GM19328 (cell line): ENCODE data around the gene PDE3B.
A peak's percentile ranks its signal among the peaks of the same experiment; 100 is the strongest.
"Not testable (repeated sequence)": the region's sequence is repeated elsewhere in the genome, so short reads cannot be mapped to it uniquely, and the experiment has no call there.

ENCODE experiments used
- ATAC-seq: cut with Tn5 transposase; IDR thresholded peaks from one replicate; pipeline ENCODE4 v1.9.1; 2021; ENCODE audit warnings: mild to moderate bottlenecking, moderate library complexity; ENCODE audit not compliant: unreplicated experiment

Gene PDE3B

GRCh38 chr11:14873632-14874031 lies 230.0 kb downstream of the PDE3B start:
- ATAC-seq: no peak

DNA sequence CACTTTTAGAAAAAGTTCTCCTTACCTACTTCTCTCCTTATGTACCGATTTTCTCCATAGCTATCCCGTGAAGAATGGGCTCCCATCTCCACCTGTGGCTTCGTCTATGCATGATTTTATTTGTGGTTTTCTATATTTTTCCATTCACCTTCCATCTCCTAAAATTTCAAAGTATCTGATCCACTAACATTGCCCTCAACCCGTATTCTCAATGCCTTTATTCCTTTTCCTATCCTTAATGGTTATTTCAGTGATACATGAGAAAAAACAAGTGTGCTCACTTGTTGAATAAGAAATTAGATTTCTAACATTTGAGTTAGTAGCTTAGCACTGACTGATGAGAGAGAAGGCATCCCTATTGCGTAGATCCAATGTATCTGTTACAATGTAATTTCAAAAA lies 231.6 kb downstream of the PDE3B start:
- no peak for ATAC-seq

GRCh38 chr11:14881576-14882193 lies 238.1 kb downstream of the PDE3B start:
- ATAC-seq: no peak

GRCh38 chr11:14882196-14882595 lies 238.6 kb downstream of the PDE3B start:
- no peak for ATAC-seq

GRCh38 chr11:14883683-14884082 lies 240.1 kb downstream of the PDE3B start:
- ATAC-seq: not testable (repeated sequence)

DNA sequence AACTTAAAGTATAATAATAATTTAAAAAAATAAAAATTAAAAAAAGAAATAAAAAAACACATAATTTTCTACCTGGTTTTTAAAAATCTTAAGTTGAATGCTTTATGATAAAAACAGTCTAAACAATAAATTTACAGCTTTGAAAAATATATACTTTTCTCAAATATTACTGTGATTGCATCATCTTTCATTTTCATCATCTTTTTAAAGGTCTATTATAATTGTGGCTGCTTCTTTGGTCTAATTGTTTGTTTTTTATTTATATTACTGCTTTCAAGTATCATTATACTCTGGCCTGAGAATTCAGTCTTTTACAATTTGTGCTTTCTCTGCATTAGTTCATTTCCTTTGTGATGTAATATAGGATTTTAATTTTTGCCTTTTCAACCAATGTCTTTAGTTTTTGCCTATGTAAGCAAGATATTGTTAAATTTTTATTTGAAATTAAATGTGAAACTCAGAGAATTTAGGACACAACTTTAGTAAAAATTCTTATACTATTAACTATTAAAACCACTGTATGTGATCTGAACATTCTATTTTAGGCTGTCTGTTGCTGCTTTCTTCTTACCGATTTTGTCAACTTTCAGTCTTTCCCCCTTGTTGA lies 241.2 kb downstream of the PDE3B start:
- ATAC-seq: no peak

GRCh38 chr11:14886513-14886912 lies 242.9 kb downstream of the PDE3B start:
- no peak for ATAC-seq

DNA sequence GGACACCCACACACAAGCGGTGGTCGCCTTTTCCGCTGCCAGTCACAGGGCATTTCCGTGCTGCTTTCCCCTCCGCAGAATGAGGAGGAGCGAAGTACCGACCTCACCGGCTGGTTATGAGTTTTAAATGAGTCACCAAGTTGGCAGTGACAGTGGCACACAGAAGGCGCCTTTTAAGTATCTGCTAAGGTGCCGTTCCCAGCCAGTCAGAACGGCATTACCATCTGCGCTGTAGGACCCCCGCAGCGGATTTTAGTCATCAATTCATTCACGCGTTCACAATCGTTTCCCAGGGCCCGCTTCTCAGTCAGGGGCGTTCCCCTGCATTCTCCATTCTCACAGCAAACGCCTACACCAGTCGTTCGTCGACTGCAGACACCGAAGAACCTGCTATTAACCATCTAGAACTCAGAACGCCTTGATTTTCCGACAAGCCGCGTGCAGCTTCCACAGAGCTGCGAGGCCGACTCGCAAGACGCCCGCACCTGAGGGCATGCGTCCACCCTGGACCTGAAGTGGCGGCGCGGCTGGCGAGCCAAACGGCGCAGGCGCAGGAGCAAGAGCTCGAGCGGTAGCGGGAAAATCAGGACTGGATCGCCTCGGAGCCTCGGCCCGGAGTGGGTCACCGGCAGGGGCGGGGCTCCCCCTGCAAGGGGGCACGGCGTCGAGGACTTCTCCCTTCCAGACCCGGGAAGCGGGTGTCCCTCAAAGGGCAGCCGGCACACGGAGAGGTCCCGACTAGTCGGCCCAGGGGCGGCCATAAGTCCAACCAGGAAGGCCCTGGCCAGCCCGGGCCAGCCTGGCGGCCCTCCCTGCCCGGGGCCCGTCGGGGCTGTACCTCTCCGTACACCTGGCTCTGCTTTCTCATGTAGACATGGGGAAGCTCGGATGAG lies 247.8 kb downstream of the PDE3B start:
- peak; percentile 43 for ATAC-seq

- ATAC-seq: peak; percentile 97
Measured at GRCh38 chr11:14892036-14892556, 248.5 kb downstream of the PDE3B start, which contains the start of gene CYP2R1. TSS of gene CYP2R1 (minus strand) at chr11:14892231. CDS start at chr11:14892205, 26 bp downstream.

DNA sequence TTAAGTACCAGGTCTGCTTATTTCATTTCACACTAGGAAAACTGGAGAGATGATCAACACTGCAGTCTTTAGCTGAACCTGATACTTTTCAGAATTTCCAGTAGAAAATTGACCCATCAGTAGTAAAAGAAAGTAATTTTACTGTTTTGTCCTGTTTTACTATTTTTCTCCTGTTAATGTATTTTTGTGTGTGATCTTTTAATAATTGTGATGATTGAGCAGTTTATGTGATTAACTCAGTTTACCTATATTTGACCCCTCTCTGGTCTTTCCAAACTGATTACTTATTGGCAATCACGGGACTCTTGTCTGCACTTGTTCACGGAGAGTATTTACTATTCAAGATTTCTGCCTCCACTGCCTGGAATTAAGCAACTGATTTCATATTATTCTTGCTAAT lies 249.0 kb downstream of the PDE3B start:
- ATAC-seq: no peak

DNA sequence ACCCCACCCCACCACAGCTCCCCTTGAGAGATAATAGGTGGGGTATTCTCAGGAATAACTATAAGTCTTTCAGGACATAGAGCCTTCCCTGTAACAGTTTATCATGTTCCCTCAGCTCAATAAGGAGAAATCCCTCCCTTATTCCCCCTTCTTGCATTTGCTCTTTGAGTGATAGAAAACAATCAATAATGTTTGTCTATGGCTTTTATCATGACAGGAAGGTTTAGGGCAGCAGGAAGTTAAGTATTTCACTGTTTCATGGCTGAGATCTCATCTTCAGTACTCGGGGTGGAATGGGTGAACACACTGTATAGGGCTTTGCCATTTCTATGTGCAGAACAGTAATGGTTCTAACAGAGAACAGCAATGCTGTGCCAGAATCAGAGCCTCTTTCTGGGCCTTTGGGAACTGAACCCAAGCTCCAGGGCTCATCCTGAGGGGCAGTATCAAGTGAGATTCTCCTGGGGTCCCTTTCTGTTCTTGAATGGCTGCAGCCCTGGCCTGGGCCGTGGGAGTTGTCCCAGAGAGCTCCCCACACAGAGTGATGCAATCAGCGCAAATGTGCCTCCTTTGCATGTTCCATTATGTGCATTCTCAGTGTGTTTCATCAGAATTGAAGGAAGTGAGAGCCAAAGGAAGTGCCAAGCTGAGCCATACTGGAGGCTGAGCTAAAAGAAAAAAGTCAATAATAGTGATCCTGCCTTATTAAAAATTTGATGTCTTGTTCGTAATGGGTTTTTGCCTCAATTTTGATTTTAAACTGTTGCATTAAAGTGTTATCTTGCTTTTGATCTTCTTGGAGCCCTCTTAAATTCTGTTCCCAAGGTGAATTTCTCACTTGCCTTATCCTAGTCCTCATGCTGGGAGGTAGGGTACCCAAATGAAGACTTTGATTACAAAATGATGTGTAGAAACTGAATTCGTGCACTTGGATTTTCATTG lies 251.3 kb downstream of the PDE3B start:
- no peak for ATAC-seq

- ATAC-seq: no peak
Measured at GRCh38 chr11:14898355-14898754, 254.8 kb downstream of the PDE3B start.

DNA sequence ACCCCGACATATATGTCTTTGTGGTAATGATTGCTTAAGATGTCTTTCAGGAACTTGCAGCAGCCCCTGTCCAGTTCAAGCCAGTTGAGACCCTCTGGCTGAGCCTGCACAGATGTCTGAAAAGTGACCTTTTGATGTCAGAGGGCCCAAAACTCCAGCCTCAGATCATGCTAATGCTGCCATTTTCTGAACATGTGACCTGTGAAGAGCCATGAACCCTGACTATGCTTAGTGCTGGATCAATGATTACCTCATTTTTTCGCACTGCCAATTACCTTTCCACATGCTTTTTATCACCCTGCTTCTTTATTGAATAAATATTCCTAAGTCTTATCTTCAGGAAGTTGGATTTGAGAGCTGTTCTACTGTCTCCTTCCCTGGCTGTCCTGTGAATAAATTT lies 255.3 kb downstream of the PDE3B start:
- ATAC-seq: no peak

- no peak for ATAC-seq
Measured at GRCh38 chr11:14902650-14903350, 259.2 kb downstream of the PDE3B start.

- ATAC-seq: peak; percentile 41
Measured at GRCh38 chr11:14904745-14905103, 261.1 kb downstream of the PDE3B start.

DNA sequence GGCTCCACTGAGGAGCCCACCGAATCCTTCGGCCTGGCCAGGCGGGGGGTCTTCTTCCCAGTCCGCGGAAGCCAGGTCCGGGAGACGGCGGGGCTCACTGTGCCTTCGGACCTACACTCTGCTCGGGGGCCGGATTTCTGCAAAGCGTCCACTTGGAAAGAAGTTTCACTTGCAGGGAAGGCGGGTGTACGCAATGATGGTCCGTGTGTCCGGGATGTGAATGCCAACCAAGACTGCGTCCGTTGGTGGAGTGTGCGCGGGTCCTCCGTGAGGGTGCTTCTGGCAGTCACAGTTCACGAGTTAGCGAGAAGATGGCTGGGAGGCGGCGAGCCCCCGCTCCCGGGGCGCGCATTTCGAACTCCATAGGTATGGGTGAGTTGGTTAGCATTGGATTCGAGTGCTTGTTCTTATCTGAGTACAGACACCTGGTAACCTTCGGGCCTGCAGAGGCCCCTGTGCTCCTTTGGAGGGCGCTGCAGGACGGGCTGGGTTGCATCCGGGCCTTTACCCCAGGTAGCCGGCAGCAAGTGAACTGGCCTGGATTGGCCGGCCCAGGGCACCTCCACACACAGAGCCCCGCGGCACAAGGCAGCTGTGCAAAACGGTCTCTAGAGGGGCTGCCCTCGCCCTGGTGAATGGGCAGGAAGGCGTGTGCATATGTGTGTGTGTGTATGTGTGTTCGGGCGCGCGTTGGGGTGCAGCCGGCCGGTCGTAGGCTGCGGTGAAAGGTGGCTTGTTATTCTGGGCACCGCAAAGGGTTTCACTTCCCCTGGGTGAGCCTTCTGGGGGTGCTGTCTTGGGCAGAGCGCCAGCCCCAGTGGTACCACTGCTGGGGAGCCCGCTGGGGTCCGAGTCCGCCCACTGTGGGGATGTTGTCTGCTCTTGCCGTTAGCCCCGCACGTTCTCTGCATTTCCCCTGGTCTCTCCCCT lies 261.8 kb downstream of the PDE3B start:
- peak; percentile 56 for ATAC-seq

DNA sequence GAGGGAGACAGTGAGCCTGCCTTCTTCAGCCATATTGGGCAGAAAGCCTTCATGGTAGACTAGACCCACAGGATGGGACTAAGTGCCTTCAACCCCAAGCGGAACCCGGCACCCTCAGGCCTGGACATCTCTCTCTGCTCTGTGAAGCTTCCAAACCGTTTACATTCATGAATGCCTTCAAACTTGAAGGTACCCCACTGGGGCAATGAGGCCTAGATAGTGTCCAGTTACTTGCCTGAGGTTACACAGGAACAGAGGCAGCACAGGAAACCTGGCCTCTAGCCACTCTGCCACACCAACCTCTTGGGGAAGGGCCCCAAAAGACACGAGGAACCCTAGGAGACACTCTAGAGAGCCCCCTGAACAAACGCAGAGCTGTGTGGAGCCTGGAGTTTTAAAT lies 263.0 kb downstream of the PDE3B start:
- ATAC-seq: no peak

GRCh38 chr11:14906993-14907392 lies 263.4 kb downstream of the PDE3B start:
- ATAC-seq: no peak
